Measurements from ENCODE around the gene HINT1. TPM values are rescaled to one million over a fixed set of nuclear protein-coding genes. Genes with fewer than 3 reads are reported as not detected.

Gene HINT1
- total RNA-seq, 1 experiment from 2014 or later: 197 TPM

- TF ChIP-seq, protein P1, sequence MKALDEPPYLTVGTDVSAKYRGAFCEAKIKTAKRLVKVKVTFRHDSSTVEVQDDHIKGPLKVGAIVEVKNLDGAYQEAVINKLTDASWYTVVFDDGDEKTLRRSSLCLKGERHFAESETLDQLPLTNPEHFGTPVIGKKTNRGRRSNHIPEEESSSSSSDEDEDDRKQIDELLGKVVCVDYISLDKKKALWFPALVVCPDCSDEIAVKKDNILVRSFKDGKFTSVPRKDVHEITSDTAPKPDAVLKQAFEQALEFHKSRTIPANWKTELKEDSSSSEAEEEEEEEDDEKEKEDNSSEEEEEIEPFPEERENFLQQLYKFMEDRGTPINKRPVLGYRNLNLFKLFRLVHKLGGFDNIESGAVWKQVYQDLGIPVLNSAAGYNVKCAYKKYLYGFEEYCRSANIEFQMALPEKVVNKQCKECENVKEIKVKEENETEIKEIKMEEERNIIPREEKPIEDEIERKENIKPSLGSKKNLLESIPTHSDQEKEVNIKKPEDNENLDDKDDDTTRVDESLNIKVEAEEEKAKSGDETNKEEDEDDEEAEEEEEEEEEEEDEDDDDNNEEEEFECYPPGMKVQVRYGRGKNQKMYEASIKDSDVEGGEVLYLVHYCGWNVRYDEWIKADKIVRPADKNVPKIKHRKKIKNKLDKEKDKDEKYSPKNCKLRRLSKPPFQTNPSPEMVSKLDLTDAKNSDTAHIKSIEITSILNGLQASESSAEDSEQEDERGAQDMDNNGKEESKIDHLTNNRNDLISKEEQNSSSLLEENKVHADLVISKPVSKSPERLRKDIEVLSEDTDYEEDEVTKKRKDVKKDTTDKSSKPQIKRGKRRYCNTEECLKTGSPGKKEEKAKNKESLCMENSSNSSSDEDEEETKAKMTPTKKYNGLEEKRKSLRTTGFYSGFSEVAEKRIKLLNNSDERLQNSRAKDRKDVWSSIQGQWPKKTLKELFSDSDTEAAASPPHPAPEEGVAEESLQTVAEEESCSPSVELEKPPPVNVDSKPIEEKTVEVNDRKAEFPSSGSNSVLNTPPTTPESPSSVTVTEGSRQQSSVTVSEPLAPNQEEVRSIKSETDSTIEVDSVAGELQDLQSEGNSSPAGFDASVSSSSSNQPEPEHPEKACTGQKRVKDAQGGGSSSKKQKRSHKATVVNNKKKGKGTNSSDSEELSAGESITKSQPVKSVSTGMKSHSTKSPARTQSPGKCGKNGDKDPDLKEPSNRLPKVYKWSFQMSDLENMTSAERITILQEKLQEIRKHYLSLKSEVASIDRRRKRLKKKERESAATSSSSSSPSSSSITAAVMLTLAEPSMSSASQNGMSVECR (CRISPR knock-in tag; IDR thresholded peaks at IDR 0.05; ENCODE audit: borderline replicate concordance): no peak
- TF ChIP-seq CREB1 (CRISPR knock-in tag; IDR thresholded peaks at IDR 0.05): no peak
- TF ChIP-seq SMAD4 (CRISPR knock-in tag; IDR thresholded peaks at IDR 0.05): no peak
- TF ChIP-seq, protein P2, sequence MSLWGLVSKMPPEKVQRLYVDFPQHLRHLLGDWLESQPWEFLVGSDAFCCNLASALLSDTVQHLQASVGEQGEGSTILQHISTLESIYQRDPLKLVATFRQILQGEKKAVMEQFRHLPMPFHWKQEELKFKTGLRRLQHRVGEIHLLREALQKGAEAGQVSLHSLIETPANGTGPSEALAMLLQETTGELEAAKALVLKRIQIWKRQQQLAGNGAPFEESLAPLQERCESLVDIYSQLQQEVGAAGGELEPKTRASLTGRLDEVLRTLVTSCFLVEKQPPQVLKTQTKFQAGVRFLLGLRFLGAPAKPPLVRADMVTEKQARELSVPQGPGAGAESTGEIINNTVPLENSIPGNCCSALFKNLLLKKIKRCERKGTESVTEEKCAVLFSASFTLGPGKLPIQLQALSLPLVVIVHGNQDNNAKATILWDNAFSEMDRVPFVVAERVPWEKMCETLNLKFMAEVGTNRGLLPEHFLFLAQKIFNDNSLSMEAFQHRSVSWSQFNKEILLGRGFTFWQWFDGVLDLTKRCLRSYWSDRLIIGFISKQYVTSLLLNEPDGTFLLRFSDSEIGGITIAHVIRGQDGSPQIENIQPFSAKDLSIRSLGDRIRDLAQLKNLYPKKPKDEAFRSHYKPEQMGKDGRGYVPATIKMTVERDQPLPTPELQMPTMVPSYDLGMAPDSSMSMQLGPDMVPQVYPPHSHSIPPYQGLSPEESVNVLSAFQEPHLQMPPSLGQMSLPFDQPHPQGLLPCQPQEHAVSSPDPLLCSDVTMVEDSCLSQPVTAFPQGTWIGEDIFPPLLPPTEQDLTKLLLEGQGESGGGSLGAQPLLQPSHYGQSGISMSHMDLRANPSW (CRISPR knock-in tag; conservative IDR thresholded peaks at IDR 0.05; ENCODE audit: low read depth): no peak
- TF ChIP-seq, protein P3, sequence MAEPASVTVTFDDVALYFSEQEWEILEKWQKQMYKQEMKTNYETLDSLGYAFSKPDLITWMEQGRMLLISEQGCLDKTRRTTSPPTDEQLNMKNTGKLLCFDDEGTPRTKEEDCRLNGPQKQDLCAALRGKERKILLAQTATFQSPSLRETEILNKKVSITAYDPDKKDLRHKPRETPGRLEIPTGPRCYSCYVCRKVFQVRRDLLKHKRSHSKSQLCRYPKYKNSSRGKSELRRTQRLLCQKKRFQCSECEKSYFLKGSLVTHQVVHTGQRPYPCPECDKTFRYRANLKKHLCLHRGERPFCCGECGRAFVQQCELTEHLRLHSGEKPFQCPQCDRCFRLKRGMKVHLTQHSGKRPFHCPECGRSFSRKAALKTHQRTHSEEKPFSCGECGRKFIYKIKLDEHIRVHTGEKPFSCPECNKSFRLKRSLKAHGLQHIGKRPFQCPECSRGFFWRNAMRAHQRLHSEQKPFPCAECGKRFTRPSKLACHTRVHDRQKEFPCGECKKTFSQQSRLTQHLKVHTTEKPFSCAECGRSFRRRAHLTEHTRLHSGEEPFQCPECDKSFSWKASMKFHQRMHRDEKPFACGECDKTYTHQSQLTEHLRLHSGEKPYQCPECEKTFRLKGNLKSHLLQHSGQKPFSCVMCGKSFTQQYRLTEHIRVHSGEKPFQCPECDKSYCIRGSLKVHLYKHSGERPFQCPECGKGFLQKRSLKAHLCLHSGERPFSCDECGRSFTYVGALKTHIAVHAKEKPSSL (CRISPR knock-in tag; conservative IDR thresholded peaks at IDR 0.05): no peak
- peak; percentile 37; the same call in 1 of the 2 replicates for TF ChIP-seq GABPB1 (CRISPR knock-in tag; IDR thresholded peaks at IDR 0.05)
- no peak for TF ChIP-seq PRRX2 (CRISPR knock-in tag; IDR thresholded peaks at IDR 0.05)
- no peak for TF ChIP-seq PREB (CRISPR knock-in tag; IDR thresholded peaks at IDR 0.05; ENCODE audit: borderline replicate concordance)
- peak; percentile 20; the same call in 1 of the 2 replicates for TF ChIP-seq JUN (CRISPR knock-in tag; IDR thresholded peaks at IDR 0.05)
- no peak for TF ChIP-seq SOX15 (CRISPR knock-in tag; IDR thresholded peaks at IDR 0.05)
- TF ChIP-seq ZNF121 (CRISPR knock-in tag; IDR thresholded peaks at IDR 0.05): peak; percentile 52; the same call in 1 of the 2 replicates
- TF ChIP-seq, protein P4, sequence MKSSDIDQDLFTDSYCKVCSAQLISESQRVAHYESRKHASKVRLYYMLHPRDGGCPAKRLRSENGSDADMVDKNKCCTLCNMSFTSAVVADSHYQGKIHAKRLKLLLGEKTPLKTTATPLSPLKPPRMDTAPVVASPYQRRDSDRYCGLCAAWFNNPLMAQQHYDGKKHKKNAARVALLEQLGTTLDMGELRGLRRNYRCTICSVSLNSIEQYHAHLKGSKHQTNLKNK (CRISPR knock-in tag; IDR thresholded peaks at IDR 0.05): no peak
- peak; percentile 38; the same call in 1 of the 2 replicates for TF ChIP-seq USF1 (CRISPR knock-in tag; IDR thresholded peaks at IDR 0.05)
- TF ChIP-seq NFE2L1 (CRISPR knock-in tag; IDR thresholded peaks at IDR 0.05): no peak
- no peak for TF ChIP-seq ZNF138 (CRISPR knock-in tag; conservative IDR thresholded peaks at IDR 0.05)
- TF ChIP-seq GRHL2 (CRISPR knock-in tag; IDR thresholded peaks at IDR 0.05; ENCODE audit: insufficient replicate concordance, severe bottlenecking): no peak
- TF ChIP-seq JAZF1 (CRISPR knock-in tag; IDR thresholded peaks at IDR 0.05): no peak
- TF ChIP-seq MXD4 (CRISPR knock-in tag; IDR thresholded peaks at IDR 0.05; ENCODE audit: borderline replicate concordance): no peak
- no peak for TF ChIP-seq MYBL2 (CRISPR knock-in tag; IDR thresholded peaks at IDR 0.05)
- no peak for TF ChIP-seq NFYB (CRISPR knock-in tag; conservative IDR thresholded peaks at IDR 0.05; ENCODE audit: low read depth)
- peak; percentile 59 for TF ChIP-seq ZNF423 (CRISPR knock-in tag; IDR thresholded peaks at IDR 0.05)
- no peak for TF ChIP-seq ZSCAN18 (CRISPR knock-in tag; IDR thresholded peaks at IDR 0.05)
Observed at GRCh38 chr5:131164191-131165118, 601 bp downstream of the HINT1 start (continued).

Data from WTC11 (cell line).